ENCODE results near the gene CATSPER1. TPM values are rescaled to one million over a fixed set of nuclear protein-coding genes. Genes with fewer than 3 reads are reported as not detected.

Gene CATSPER1
- total and polyA plus RNA-seq, 2 of the 13 experiments (the other 11 are each of a cell fraction or from before 2014, with no cell fraction given) = 0.17 TPM; not detected in 1

GRCh38 chr11:66001942-66002647 is 24.2 kb downstream of the CATSPER1 start, which contains the start of the genes BANF1 and EIF1AD (continued):
- peak; percentile 61 for TF ChIP-seq ZSCAN31 (CRISPR knock-in tag; IDR thresholded peaks at IDR 0.05; ENCODE audit: low read depth)
- TF ChIP-seq, protein P1, sequence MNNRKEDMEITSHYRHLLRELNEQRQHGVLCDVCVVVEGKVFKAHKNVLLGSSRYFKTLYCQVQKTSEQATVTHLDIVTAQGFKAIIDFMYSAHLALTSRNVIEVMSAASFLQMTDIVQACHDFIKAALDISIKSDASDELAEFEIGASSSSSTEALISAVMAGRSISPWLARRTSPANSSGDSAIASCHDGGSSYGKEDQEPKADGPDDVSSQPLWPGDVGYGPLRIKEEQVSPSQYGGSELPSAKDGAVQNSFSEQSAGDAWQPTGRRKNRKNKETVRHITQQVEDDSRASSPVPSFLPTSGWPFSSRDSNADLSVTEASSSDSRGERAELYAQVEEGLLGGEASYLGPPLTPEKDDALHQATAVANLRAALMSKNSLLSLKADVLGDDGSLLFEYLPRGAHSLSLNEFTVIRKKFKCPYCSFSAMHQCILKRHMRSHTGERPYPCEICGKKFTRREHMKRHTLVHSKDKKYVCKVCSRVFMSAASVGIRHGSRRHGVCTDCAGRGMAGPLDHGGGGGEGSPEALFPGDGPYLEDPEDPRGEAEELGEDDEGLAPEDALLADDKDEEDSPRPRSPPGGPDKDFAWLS (CRISPR knock-in tag; IDR thresholded peaks at IDR 0.05; ENCODE audit: borderline replicate concordance) = no peak
- no peak for TF ChIP-seq CENPBD1 (CRISPR knock-in tag; IDR thresholded peaks at IDR 0.05; ENCODE audit: borderline replicate concordance, low read depth)
- TF ChIP-seq ZNF317 (CRISPR knock-in tag; IDR thresholded peaks at IDR 0.05) = peak; percentile 70; the same call in 1 of the 2 replicates
- TF ChIP-seq, protein P2, sequence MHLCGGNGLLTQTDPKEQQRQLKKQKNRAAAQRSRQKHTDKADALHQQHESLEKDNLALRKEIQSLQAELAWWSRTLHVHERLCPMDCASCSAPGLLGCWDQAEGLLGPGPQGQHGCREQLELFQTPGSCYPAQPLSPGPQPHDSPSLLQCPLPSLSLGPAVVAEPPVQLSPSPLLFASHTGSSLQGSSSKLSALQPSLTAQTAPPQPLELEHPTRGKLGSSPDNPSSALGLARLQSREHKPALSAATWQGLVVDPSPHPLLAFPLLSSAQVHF (CRISPR knock-in tag; IDR thresholded peaks at IDR 0.05) = no peak
- peak; percentile 73 for TF ChIP-seq SKI (IDR thresholded peaks at IDR 0.05; ENCODE audit: partially characterized antibody)
- no peak for TF ChIP-seq ZBTB21 (CRISPR knock-in tag; IDR thresholded peaks at IDR 0.05)
- no peak for TF ChIP-seq MTA3 (CRISPR knock-in tag; IDR thresholded peaks at IDR 0.05)
- TF ChIP-seq HOXA9 (CRISPR knock-in tag; IDR thresholded peaks at IDR 0.05; ENCODE audit: borderline replicate concordance) = peak; percentile 44; the same call in 1 of the 2 replicates
- TF ChIP-seq CBFB (CRISPR knock-in tag; IDR thresholded peaks at IDR 0.05) = peak; percentile 89
- peak; percentile 83 for TF ChIP-seq YY1 (IDR thresholded peaks at IDR 0.05; ENCODE audit: insufficient read depth, insufficient replicate concordance, low read depth, low read length)
- no peak for TF ChIP-seq KAT2B (IDR thresholded peaks at IDR 0.05; ENCODE audit: borderline replicate concordance, low read depth, low read length)
- peak; percentile 69 for TF ChIP-seq ZNF503 (CRISPR knock-in tag; IDR thresholded peaks at IDR 0.05)
- TF ChIP-seq TRIM24 (CRISPR knock-in tag; IDR thresholded peaks at IDR 0.05) = no peak
- 0 out of 2 replicates have a peak, but pooled peaks have one; percentile 23 for TF ChIP-seq MYNN (CRISPR knock-in tag; IDR thresholded peaks at IDR 0.05; ENCODE audit: low read depth)
- TF ChIP-seq PHB2 (IDR thresholded peaks at IDR 0.05; ENCODE audit: partially characterized antibody) = no peak
- TF ChIP-seq, protein P3, sequence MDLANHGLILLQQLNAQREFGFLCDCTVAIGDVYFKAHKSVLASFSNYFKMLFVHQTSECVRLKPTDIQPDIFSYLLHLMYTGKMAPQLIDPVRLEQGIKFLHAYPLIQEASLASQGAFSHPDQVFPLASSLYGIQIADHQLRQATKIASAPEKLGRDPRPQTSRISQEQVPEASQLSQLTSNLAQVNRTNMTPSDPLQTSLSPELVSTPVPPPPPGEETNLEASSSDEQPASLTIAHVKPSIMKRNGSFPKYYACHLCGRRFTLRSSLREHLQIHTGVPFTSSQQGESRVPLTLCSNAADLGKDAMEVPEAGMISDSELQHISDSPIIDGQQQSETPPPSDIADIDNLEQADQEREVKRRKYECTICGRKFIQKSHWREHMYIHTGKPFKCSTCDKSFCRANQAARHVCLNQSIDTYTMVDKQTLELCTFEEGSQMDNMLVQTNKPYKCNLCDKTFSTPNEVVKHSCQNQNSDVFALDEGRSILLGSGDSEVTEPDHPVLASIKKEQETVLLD (CRISPR knock-in tag; IDR thresholded peaks at IDR 0.05; ENCODE audit: low read depth) = peak; percentile 87
- TF ChIP-seq AKAP8 (CRISPR knock-in tag; IDR thresholded peaks at IDR 0.05) = no peak; the same call in 1 of the 2 replicates
- TF ChIP-seq ZSCAN5A (CRISPR knock-in tag; IDR thresholded peaks at IDR 0.05; ENCODE audit: borderline replicate concordance) = peak; percentile 78; the same call in 1 of the 2 replicates
- peak; percentile 72; the same call in 1 of the 2 replicates for TF ChIP-seq HMG20B (CRISPR knock-in tag; conservative IDR thresholded peaks at IDR 0.05)
- TF ChIP-seq ZNF383 (CRISPR knock-in tag; IDR thresholded peaks at IDR 0.05; ENCODE audit: borderline replicate concordance) = peak; percentile 67; the same call in 1 of the 2 replicates
- TF ChIP-seq NCOA5 (CRISPR knock-in tag; IDR thresholded peaks at IDR 0.05) = no peak
